K562 (cell line): ENCODE results near the gene HNRNPLL. TPM values are rescaled to one million over a fixed set of nuclear protein-coding genes. Genes with fewer than 3 reads are reported as not detected.

Experiments
- BRD4 ChIP-seq: fragments of 200-600 bp; sonication (generic); IDR thresholded peaks from 2 replicates; pipeline ENCODE4 v1.6.1; 2017; ENCODE audit warnings: inconsistent platforms
- CBX1 ChIP-seq: sonication (generic); IDR thresholded peaks from 2 replicates; pipeline ENCODE4 v1.6.1; 2016; ENCODE audit warnings: antibody characterized with exemption, low read depth, mild to moderate bottlenecking
- DMBX1 ChIP-seq: fragments of 250-450 bp; sonication (Bioruptor Pico); IDR thresholded peaks from 2 replicates; pipeline ENCODE4 v1.8.0; 2022; ENCODE audit warnings: inconsistent platforms, mild to moderate bottlenecking, moderate library complexity, borderline replicate concordance
- ETS2 ChIP-seq: IDR thresholded peaks from 2 replicates; pipeline ENCODE4 v1.6.1; 2016; ENCODE audit warnings: borderline replicate concordance, missing genetic modification characterization, mild to moderate bottlenecking, moderate library complexity, missing compliant biosample characterization; ENCODE audit not compliant: poor library complexity, severe bottlenecking
- HOMEZ ChIP-seq: fragments of 250-450 bp; sonication (Bioruptor Pico); IDR thresholded peaks from 2 replicates; pipeline ENCODE4 v1.4.0; 2020; ENCODE audit warnings: mild to moderate bottlenecking, moderate library complexity
- MAX ChIP-seq: sonication (generic); formaldehyde crosslinking; IDR thresholded peaks from 2 replicates; pipeline ENCODE4 v1.9.0; 2022; ENCODE audit warnings: mild to moderate bottlenecking, missing genetic modification reagents
- MBD1 ChIP-seq: fragments of 250-450 bp; sonication (Bioruptor Pico); IDR thresholded peaks from 2 replicates; pipeline ENCODE4 v1.8.0; 2022; ENCODE audit warnings: inconsistent platforms
- POLR2G ChIP-seq: fragments of 200-400 bp; formaldehyde crosslinking; IDR thresholded peaks from 2 replicates; pipeline ENCODE4 v1.6.1; 2017; ENCODE audit warnings: low read depth, mild to moderate bottlenecking, antibody characterized with exemption, low read length, moderate library complexity
- RBFOX2 ChIP-seq: fragments of 200-400 bp; formaldehyde crosslinking; IDR thresholded peaks from 2 replicates; pipeline ENCODE4 v1.6.1; 2017; ENCODE audit warnings: low read depth, mild to moderate bottlenecking, low read length, moderate library complexity
- ZNF445 ChIP-seq: fragments of 250-450 bp; sonication (Bioruptor Pico); IDR thresholded peaks from 2 replicates; pipeline ENCODE4 v1.4.0; 2020; ENCODE audit warnings: low read depth, mild to moderate bottlenecking, moderate library complexity
- ZNF592 ChIP-seq: fragments of 450-650 bp; IDR thresholded peaks from 2 replicates; pipeline ENCODE4 v1.6.1; 2017; ENCODE audit warnings: antibody characterized with exemption, mild to moderate bottlenecking
- polyA plus RNA-seq, 8 experiments: library from polyadenylated mRNA; depleted of rRNA in 4 of 8; stranded (reverse) in 5 of 8; unstranded in 3 of 8; fragments of >200 nt; fragmentation: Nextera tagmentation in 2 of 8; fragmentation: Illumina TruSeq in 1 of 8; extraction: Ambion mirVana in 2 of 8; extraction: Trizol in 1 of 8; gene quantifications; 2 replicates each; pipeline versions ENCODE4 v1.2.1 to v1.2.3, GENCODE V29; 2011 to 2014; ENCODE audit warnings: inconsistent platforms in 1 of 8, missing spikeins in 1 of 8
- total RNA-seq, 7 experiments: library from RNA; depleted of rRNA in 6 of 7; stranded (reverse); fragments of >200 nt in 6 of 7; fragmentation: Illumina TruSeq in 2 of 7; extraction: Trizol in 2 of 7; gene quantifications; 2 replicates each; pipeline versions ENCODE4 v1.2.1 to v1.2.3, GENCODE V29; 2011 to 2021; ENCODE audit warnings: low replicate concordance in 1 of 7
- TF ChIP-seq, protein P1 (sequence below): fragments of 450-650 bp; IDR thresholded peaks from 2 replicates; pipeline ENCODE4 v1.6.1; 2016; ENCODE audit warnings: borderline replicate concordance
- TF ChIP-seq, protein P2 (sequence below): sonication (generic); formaldehyde crosslinking; IDR thresholded peaks from 2 replicates; pipeline ENCODE4 v1.8.1; 2023; ENCODE audit warnings: mild to moderate bottlenecking, missing genetic modification reagents

Gene HNRNPLL
- total and polyA plus RNA-seq, 9 of the 15 experiments (the other 6 are each of a cell fraction or from before 2014, with no cell fraction given): 19.8 to 135 (median 57.8) TPM

GRCh38 chr2:38643021-38643671 is 40.4 kb upstream of the HNRNPLL start (continued):
- TF ChIP-seq, protein P1, sequence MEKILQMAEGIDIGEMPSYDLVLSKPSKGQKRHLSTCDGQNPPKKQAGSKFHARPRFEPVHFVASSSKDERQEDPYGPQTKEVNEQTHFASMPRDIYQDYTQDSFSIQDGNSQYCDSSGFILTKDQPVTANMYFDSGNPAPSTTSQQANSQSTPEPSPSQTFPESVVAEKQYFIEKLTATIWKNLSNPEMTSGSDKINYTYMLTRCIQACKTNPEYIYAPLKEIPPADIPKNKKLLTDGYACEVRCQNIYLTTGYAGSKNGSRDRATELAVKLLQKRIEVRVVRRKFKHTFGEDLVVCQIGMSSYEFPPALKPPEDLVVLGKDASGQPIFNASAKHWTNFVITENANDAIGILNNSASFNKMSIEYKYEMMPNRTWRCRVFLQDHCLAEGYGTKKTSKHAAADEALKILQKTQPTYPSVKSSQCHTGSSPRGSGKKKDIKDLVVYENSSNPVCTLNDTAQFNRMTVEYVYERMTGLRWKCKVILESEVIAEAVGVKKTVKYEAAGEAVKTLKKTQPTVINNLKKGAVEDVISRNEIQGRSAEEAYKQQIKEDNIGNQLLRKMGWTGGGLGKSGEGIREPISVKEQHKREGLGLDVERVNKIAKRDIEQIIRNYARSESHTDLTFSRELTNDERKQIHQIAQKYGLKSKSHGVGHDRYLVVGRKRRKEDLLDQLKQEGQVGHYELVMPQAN: no peak
- peak; percentile 68 for TF ChIP-seq POLR2G
- TF ChIP-seq ZNF592: 0 out of 2 replicates have a peak, but pooled peaks have one; percentile 83
- peak; percentile 33; the same call in 1 of the 2 replicates for TF ChIP-seq MAX (CRISPR knock-in tag)
- TF ChIP-seq CBX1: peak; percentile 79
- TF ChIP-seq ZNF445: 0 out of 2 replicates have a peak, but pooled peaks have one; percentile 38
- TF ChIP-seq BRD4: peak; percentile 53; the same call in 1 of the 2 replicates
- no peak for TF ChIP-seq ETS2 (tag)
- peak; percentile 83 for TF ChIP-seq RBFOX2
- TF ChIP-seq DMBX1 (CRISPR knock-in tag): peak; percentile 84; the same call in 1 of the 2 replicates
- TF ChIP-seq HOMEZ (CRISPR knock-in tag): peak; percentile 35; the same call in 1 of the 2 replicates
- TF ChIP-seq, protein P2, sequence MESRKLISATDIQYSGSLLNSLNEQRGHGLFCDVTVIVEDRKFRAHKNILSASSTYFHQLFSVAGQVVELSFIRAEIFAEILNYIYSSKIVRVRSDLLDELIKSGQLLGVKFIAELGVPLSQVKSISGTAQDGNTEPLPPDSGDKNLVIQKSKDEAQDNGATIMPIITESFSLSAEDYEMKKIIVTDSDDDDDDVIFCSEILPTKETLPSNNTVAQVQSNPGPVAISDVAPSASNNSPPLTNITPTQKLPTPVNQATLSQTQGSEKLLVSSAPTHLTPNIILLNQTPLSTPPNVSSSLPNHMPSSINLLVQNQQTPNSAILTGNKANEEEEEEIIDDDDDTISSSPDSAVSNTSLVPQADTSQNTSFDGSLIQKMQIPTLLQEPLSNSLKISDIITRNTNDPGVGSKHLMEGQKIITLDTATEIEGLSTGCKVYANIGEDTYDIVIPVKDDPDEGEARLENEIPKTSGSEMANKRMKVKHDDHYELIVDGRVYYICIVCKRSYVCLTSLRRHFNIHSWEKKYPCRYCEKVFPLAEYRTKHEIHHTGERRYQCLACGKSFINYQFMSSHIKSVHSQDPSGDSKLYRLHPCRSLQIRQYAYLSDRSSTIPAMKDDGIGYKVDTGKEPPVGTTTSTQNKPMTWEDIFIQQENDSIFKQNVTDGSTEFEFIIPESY (CRISPR knock-in tag): peak; percentile 99
- TF ChIP-seq MBD1 (CRISPR knock-in tag): peak; percentile 93
